ENCODE data around the gene CYP4F11.
"Not testable (repeated sequence)": the region's sequence is repeated elsewhere in the genome, so short reads cannot be mapped to it uniquely, and the experiment has no call there.

CYP4F11 gene

DNA sequence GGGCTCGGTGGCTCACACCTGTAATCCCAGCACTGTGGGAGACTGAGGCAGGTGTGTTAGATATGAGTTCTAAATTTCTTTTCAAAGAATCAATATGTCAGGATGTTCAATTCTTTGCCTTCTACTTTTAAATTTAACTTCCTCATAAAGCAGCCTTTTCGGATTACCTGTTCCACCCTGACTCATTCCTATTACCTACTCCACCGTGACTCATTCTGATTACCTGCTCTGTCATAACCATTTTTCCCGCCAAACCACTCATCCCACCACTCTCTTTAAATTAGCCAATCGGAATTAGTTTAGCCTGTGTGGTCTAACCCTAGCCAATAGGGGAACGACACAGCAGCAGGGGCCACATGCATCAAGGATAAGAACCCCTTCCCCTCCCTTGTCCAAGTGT is 60.6 kb downstream of the CYP4F11 start:
- DNase-seq: not testable (repeated sequence)

DNA sequence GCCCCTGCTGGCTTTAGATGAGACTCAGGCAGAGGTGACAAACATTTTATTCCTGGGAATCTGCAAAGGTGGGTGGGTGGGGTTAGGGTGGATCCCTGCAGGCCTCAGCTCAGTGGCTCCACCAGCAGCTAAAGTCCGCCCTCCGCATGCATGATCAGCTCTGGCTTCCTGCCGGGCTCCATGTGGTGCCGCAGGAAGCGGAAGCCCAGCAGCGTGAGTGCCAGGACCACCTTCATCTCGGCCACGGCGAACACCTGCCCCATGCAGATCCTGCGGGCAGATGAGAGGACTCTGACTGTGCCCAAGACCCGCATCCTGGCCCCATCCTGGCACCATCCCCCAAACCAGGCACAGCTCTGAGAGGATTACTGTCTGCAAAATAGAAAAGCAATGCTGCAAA is 62.8 kb downstream of the CYP4F11 start:
- peak; percentile 79 for DNase-seq

DNA sequence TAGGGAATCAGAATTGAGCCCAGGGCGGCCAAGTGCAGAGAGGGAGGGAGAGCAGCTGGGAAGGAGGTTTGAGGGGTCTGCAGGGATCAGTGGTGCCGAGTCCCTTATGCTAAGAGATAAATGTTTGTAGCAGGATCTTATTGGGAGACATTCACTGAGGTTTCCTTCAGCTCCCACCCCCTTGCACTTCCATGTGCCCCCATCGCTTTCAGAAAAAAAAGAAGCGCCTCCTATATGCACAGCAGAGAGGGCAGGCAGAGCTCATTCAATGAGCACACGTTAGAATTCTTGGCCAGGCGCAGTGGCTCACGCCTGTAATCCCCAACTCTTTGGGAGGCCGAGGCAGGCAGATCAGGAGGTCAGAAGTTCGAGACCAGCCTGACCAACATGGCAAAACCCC is 64.5 kb downstream of the CYP4F11 start:
- DNase-seq: no peak

DNA sequence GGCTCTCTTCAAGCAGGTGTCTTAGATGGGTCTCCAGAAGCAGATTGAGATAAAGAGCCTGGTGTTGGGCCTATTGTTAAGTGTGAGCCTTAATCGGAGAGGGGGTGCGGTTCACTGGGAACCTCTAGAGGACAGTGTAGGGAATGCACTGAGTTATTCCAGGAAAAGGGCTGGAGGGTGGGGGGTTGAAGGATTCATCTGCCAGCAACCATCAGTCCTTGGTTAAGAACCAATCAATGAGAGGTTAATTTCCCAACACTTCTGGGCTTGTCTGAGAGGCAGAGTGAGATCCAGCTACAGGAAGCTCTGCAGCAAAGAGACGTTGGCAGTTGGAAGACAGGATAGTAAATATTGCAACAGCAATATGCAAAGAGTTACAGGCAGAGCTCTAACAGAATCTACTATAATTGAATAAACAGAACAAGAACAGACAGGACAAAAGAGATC is 65.2 kb downstream of the CYP4F11 start:
- peak; percentile 93 for DNase-seq

DNA sequence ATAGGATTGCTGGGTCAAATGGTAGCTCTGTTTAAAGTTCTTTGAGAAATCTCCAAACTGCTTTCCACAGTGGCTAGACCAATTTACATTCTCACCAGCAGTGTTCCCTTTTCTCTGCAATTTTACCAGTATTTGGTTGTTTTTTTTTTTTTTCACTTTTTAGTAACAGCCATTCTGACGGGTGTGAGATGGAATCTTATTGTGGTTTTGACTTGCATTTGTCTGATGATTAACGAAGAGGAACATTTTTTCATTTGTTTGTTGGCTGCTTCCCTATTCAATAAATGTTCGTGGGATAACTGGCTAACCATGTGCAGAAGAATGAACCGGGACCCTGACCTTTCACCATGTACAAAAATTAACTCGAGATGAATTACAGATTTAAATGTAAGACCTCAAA is 67.7 kb downstream of the CYP4F11 start:
- peak; percentile 71 for DNase-seq

DNA sequence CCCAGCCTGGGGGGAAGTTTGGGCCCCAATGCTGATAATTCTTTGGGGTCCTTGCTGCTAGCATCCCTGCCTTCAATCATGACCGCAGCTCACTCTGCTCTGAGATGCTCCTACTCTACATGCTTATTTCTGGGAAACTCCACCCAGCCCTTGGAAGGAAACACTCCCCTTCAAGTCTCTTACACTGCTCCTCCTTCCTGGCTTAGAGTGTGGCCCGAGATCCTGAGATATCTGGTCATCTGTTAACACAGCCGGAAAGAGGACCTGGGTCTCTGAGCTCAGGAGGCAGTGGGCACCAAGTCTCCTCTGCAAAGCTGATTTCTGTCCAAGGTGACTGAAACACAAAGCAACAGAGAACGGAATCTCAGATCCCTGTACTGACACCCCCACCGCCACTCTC is 69.5 kb downstream of the CYP4F11 start:
- DNase-seq: peak; percentile 65

DNA sequence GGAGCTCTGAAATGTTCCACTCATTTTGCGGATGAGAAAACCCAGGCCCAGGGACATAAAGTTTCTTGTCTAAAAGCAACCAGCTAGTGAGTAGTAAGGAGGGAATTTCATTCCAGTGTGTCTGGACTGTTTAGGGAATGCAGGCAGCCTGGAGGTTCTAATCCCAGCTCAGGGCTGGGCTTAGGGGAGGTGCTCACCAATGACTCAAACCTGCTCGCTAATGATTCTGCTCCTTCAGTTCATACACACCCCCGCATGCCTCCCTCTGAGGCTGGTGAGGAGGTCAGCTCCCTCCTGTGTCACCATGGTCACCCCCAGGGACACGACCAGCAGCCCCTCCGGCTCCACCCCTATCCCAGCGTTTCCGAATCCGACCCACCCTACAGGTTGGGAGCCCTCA is 71.1 kb downstream of the CYP4F11 start:
- DNase-seq: peak; percentile 32

DNA sequence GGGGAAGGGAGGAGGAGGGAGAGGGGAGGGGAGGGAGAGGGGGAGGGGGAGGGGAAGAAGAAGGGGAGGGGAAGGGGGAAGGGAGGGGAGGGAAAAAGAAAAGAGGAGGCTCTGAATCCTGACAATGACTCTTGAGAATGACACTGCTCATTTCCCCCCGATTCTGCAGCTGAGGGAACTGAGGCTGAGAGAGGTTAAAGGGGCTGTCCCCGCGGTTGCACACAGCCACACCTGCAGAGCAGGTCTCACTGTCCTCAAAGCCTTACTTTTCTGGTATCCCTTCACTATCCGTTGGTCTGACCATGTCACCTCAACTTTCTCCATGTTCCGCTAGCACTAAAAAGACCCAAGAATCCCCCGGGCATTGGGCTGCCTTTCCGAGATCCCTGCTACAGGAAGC is 71.9 kb downstream of the CYP4F11 start:
- DNase-seq: no peak
